ENCODE results near the gene MELK. TPM values are rescaled to one million over a fixed set of nuclear protein-coding genes. Genes with fewer than 3 reads are reported as not detected.

The MELK gene
- total and polyA plus RNA-seq, 10 of the 15 experiments (the other 5 are each of a cell fraction or from before 2014, with no cell fraction given) = 38.7 to 80.3 (median 51.6) TPM

GRCh38 chr9:36656842-36657241, 84.1 kb downstream of the MELK start:
- DNase-seq (ENCODE audit: low read depth, low spot score) (no peak), FAIRE-seq (no peak), ATAC-seq (no peak)
- intact Hi-C loops (cut with micrococcal nuclease; ENCODE audit: unreplicated experiment) = no loop called here
- Histone ChIP-seq H3K79me2 (ENCODE audit: control insufficient read depth, insufficient read depth, low read length) (no peaks in the 10 kb centered on the region), H3K36me3 (ENCODE audit: control insufficient read depth in 2 of 2, insufficient read depth in 2 of 2, low read length in 1 of 2) (peaks cover 2 to 8% of the 10 kb centered on the region in 2 experiments; a peak in 2 of 4 replicates), H3K27me3 (replicated peaks in 1 of 2; ENCODE audit: control insufficient read depth in 2 of 2, insufficient read depth in 2 of 2, low read length in 1 of 2) (no peaks in the 10 kb centered on the region), H4K20me1 (ENCODE audit: control insufficient read depth, insufficient read depth) (no peaks in the 10 kb centered on the region), H3K9ac (ENCODE audit: control insufficient read depth, insufficient read depth, low read length) (no peak overlapping the region), H2AFZ (ENCODE audit: control insufficient read depth, low read depth, low read length) (no peak overlapping the region), H3K4me1 (ENCODE audit: control insufficient read depth, insufficient read depth, low read length) (no peaks in the 10 kb centered on the region), H3K9me3 (replicated peaks; ENCODE audit: control insufficient read depth, insufficient read depth, low read length) (no peaks in the 10 kb centered on the region), H3K4me3 (no peak overlapping the region), H3K27ac (ENCODE audit: control insufficient read depth, insufficient read depth) (no peak overlapping the region), H3K4me2 (ENCODE audit: control insufficient read depth, insufficient read depth) (no peak overlapping the region)
- in situ Hi-C loops (cut with MboI) = no loop called here
- TF ChIP-seq ZNF687 (IDR thresholded peaks at IDR 0.05) = no peak
- no peak for TF ChIP-seq CTCF (IDR thresholded peaks at IDR 0.05 in 2 of 3, conservative IDR thresholded peaks at IDR 0.05 in 1 of 3; ENCODE audit: control insufficient read depth in 2 of 3, extremely low read depth in 1 of 3, insufficient read depth in 1 of 3, low read depth in 3 of 3, low read length in 3 of 3)
- no peak for TF ChIP-seq CREB1 (IDR thresholded peaks at IDR 0.05; ENCODE audit: low read depth)
- TF ChIP-seq SKIL (IDR thresholded peaks at IDR 0.05; ENCODE audit: low read depth, poor library complexity, severe bottlenecking) = no peak
- no peak for TF ChIP-seq POLR2AphosphoS2 (IDR thresholded peaks at IDR 0.05; ENCODE audit: low read depth, low read length)
- RAD21 ChIA-PET (ENCODE audit: unreplicated experiment) = interaction anchor here (0.6 kb wide), 1 partner anchor 100 kb away, joined by 3 read pairs; no protein-coding TSS in a partner anchor
- BruUV-seq (replicated peaks) = no TSS peak
- 92% methylated on average over 7 of the region's 7 CpGs for WGBS (ENCODE audit: insufficient coverage, insufficient replicate concordance, low lambda C conversion rate, missing lambda C conversion rate)
- CTCF ChIA-PET = no interaction called here
- POLR2A ChIA-PET = no interaction called here
- SMC1A ChIA-PET (ENCODE audit: uncharacterized antibody, unreplicated experiment) = no interaction called here

All from GM12878 (cell line).